ENCODE data around the gene LSP1. TPM values are rescaled to one million over a fixed set of nuclear protein-coding genes. Genes with fewer than 3 reads are reported as not detected.

Gene LSP1
- total RNA-seq, 2 experiments from 2014 or later = 232 to 303 TPM

DNA sequence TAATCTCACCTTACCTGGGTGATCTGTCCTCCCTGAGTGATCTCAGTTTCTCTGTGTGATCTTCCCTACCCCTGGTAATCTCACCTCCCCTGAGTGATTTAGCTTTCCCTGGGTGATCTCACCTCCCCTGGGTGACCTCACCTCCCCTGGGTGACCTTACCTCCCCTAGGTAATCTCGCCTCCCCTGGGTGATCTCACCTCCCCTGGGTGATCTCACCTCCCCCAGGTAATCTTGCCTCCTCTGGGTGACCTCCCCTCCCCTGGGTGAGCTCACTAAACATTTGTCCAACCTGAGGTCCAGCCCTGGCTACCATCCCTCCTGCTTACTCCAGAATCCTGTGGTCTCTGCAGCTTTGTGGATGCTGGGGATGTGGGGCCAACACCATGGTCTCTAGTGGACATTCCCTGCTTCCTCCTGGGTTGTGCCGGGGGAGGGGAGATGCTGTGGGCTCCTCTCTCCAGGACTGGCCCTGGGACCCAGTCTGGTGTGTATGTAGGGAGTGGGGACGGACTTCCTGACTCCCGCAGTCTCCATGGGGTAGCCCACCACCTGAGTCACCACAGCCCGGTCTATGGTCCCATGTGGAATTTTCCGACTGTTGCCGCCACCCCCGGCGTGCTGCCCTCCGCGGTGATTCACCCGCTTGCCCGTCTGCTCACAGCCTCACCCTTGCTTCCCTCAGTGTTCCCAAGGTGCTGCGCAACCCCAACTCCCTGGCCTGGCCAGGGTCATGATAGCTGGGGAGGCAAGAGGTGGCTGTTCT lies 9.9 kb downstream of the LSP1 start:
- Histone ChIP-seq H4K20me1 (ENCODE audit: insufficient read depth, low read length) (no peaks in the 10 kb centered on the region; the same call in 1 of the 2 replicates), H3K27ac (ENCODE audit: low read depth, low read length, poor library complexity, severe bottlenecking) (no peak overlapping the region), H3K4me1 (ENCODE audit: insufficient read depth, low read length, poor library complexity, severe bottlenecking) (no peaks in the 10 kb centered on the region), H3K9me2 (ENCODE audit: insufficient read depth, low read length) (no peaks in the 10 kb centered on the region), H3K9me3 (ENCODE audit: low read length) (no peaks in the 10 kb centered on the region), H3K79me2 (ENCODE audit: insufficient read depth, low read depth, low read length) (no peaks in the 10 kb centered on the region), H3K4me3 (ENCODE audit: low read depth, low read length, poor library complexity, severe bottlenecking) (no peak overlapping the region), H3K36me3 (ENCODE audit: insufficient read depth, low read length) (peaks cover 12% of the 10 kb centered on the region; the same call in 1 of the 2 replicates), H3K4me2 (ENCODE audit: low read length) (no peak overlapping the region), H2AFZ (ENCODE audit: low read length) (no peak overlapping the region)
- no peak for DNase-seq (ENCODE audit: low spot score)
- ChIA-PET CTCF (ENCODE audit: unreplicated experiment) (no interaction called here), POLR2A (interaction anchor here (0.7 kb wide), 1 partner anchor 16 kb away, joined by 4 read pairs; no protein-coding TSS in a partner anchor)
- intact Hi-C loops (cut with micrococcal nuclease; ENCODE audit: unreplicated experiment) = no loop called here
- BruUV-seq (replicated peaks) = no TSS peak
- TF ChIP-seq, protein P1, sequence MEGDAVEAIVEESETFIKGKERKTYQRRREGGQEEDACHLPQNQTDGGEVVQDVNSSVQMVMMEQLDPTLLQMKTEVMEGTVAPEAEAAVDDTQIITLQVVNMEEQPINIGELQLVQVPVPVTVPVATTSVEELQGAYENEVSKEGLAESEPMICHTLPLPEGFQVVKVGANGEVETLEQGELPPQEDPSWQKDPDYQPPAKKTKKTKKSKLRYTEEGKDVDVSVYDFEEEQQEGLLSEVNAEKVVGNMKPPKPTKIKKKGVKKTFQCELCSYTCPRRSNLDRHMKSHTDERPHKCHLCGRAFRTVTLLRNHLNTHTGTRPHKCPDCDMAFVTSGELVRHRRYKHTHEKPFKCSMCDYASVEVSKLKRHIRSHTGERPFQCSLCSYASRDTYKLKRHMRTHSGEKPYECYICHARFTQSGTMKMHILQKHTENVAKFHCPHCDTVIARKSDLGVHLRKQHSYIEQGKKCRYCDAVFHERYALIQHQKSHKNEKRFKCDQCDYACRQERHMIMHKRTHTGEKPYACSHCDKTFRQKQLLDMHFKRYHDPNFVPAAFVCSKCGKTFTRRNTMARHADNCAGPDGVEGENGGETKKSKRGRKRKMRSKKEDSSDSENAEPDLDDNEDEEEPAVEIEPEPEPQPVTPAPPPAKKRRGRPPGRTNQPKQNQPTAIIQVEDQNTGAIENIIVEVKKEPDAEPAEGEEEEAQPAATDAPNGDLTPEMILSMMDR (conservative IDR thresholded peaks at IDR 0.05; ENCODE audit: low read length) = no peak
- no peak for TF ChIP-seq EZH2phosphoT487 (IDR thresholded peaks at IDR 0.05; ENCODE audit: borderline replicate concordance, low read depth, low read length)

DNA sequence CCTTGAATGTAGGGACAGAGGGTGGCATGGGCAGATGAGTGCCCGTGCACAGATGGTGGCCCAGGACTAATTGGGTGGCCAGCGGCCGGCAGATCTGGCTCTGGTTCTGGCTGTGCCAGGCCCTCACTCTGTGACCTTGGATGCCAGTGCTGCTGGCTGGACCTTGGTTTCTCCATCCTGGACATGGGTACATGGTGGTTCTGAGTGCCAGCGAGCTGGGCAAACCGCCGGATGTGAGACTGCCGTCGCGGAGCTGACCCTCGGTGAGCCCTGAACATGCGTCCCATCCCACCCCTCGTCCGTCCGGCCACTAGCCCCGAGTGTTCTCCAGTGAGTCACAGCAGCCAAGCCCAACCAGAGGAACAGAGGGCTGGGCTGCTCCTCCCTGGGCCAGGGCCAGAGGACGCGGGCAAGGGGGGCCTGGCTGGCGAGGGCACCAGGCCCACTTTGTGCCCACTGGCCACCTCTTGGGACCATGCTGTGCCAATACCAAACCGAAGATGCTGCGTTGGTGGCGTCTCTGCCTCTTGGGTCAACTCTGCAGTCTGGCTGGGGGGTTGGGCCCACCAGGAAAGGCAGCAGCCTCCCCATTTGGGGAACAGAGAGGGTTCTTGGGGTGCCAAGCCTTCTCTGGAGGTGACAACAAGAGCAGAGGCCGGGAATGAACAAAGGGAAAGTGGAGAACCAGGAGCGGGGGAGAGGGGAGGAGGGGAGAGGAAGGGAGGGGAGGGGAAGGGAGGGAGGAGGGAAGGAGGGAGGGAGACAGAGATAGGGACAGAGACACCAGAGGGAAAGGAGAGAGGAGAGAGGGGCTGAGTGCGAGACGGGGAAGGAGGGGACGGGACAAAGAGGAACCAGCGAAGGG lies 10.7 kb downstream of the LSP1 start:
- Histone ChIP-seq H3K4me1 (ENCODE audit: insufficient read depth, low read length, poor library complexity, severe bottlenecking) (no peaks in the 10 kb centered on the region), H2AFZ (ENCODE audit: low read length) (no peak overlapping the region), H3K4me3 (ENCODE audit: low read depth, low read length, poor library complexity, severe bottlenecking) (no peak overlapping the region), H3K27ac (ENCODE audit: low read depth, low read length, poor library complexity, severe bottlenecking) (no peak overlapping the region), H4K20me1 (ENCODE audit: insufficient read depth, low read length) (no peaks in the 10 kb centered on the region; the same call in 1 of the 2 replicates), H3K4me2 (ENCODE audit: low read length) (no peak overlapping the region), H3K9me3 (ENCODE audit: low read length) (no peaks in the 10 kb centered on the region), H3K9me2 (ENCODE audit: insufficient read depth, low read length) (no peaks in the 10 kb centered on the region), H3K36me3 (ENCODE audit: insufficient read depth, low read length) (peaks cover 12% of the 10 kb centered on the region; the same call in 1 of the 2 replicates), H3K79me2 (ENCODE audit: insufficient read depth, low read depth, low read length) (no peaks in the 10 kb centered on the region)
- no TSS peak for BruUV-seq (replicated peaks)
- POLR2A ChIA-PET = no interaction called here
- CTCF ChIA-PET (ENCODE audit: unreplicated experiment) = no interaction called here
- intact Hi-C loops (cut with micrococcal nuclease; ENCODE audit: unreplicated experiment) = no loop called here
- no peak for DNase-seq (ENCODE audit: low spot score)
- TF ChIP-seq, protein P1 (conservative IDR thresholded peaks at IDR 0.05; ENCODE audit: low read length) = no peak
- no peak for TF ChIP-seq EZH2phosphoT487 (IDR thresholded peaks at IDR 0.05; ENCODE audit: borderline replicate concordance, low read depth, low read length)
